Kidney (tissue), 14 donors: ENCODE measurements around the gene FAU. TPM values are rescaled to one million over a fixed set of nuclear protein-coding genes. Genes with fewer than 3 reads are reported as not detected.

ENCODE experiments used
- DNase-seq, 5 donors: peaks; one replicate each; pipeline ENCODE4 v3.0.0-alpha.2; 2013 to 2020
- FAIRE-seq: peaks from 2 replicates; lab custom pipeline; 2012; peaks lifted over from hg19 to GRCh38; lab: Jason Lieb, UNC
- H3K27ac ChIP-seq, 2 donors: one replicate each; pipeline ENCODE4 v1.7.0; 2013; ENCODE audit warnings: low read depth in 2 of 2, low read length in 2 of 2, inconsistent platforms in 1 of 2
- H3K27me3 ChIP-seq: one replicate; pipeline ENCODE4 v1.7.1; 2013; ENCODE audit warnings: low read length, inconsistent platforms; ENCODE audit not compliant: control insufficient read depth, insufficient read depth
- H3K36me3 ChIP-seq, 3 donors: one replicate each; pipeline versions ENCODE4 v1.7.0 to v1.7.1; 2013; ENCODE audit warnings: low read length in 3 of 3, control low read depth in 1 of 3, inconsistent platforms in 1 of 3; ENCODE audit not compliant: insufficient read depth in 3 of 3, control insufficient read depth in 2 of 3
- H3K4me1 ChIP-seq, 3 donors: one replicate each; pipeline versions ENCODE4 v1.7.0 to v1.7.1; 2013; ENCODE audit warnings: low read length in 3 of 3, inconsistent platforms in 1 of 3, low read depth in 1 of 3; ENCODE audit not compliant: control insufficient read depth in 2 of 3, insufficient read depth in 2 of 3
- H3K4me3 ChIP-seq, 3 donors: one replicate each; pipeline versions ENCODE4 v1.7.0 to v1.8.1; 2013; ENCODE audit warnings: low read length in 3 of 3, control low read depth in 1 of 3, inconsistent platforms in 1 of 3
- H3K9ac ChIP-seq, 3 donors: one replicate each; pipeline versions ENCODE4 v1.7.0 to v1.7.1; 2013; ENCODE audit warnings: low read length in 3 of 3, control low read depth in 1 of 3, inconsistent platforms in 1 of 3
- H3K9me3 ChIP-seq, 3 donors: one replicate each; pipeline versions ENCODE4 v1.7.0 to v1.7.1; 2013; ENCODE audit warnings: low read length in 3 of 3, control low read depth in 1 of 3, inconsistent platforms in 1 of 3; ENCODE audit not compliant: control insufficient read depth in 2 of 3, insufficient read depth in 1 of 3
- CTCF ChIP-seq: IDR thresholded peaks from 3 replicates; pipeline ENCODE4 v1.5.1; 2012; ENCODE audit warnings: mild to moderate bottlenecking, moderate library complexity, borderline replicate concordance; ENCODE audit not compliant: insufficient read depth; ENCODE audit errors: extremely low read depth
- intact Hi-C: fragments of 100-400 bp; cut with DNase I; formaldehyde crosslinking; loops from one replicate; pipeline ENCODE4 v1.11.1; 2022
- polyA plus RNA-seq: library from polyadenylated mRNA; stranded (reverse); fragments of 350-450 nt; fragmentation: Illumina TruSeq; extraction: RNeasy Lipid Tissue Mini Kit (QIAGEN cat#74804); gene quantifications from one replicate; pipeline ENCODE4 v1.2.3, GENCODE V29; 2014; ENCODE audit warnings: low read depth, low replicate concordance; ENCODE audit not compliant: insufficient read depth
- total RNA-seq: library from RNA; stranded (reverse); fragmentation: NEBNext Ultra II Directional; extraction: Animal tissue kit (Norgen Biotek cat#: 25700); gene quantifications from one replicate; pipeline ENCODE4 v1.2.1, GENCODE V29; 2021
- donor health status: control.
- donor health status: control.
- donor health status: control.
- donor health status: control.
- donor health status: control.
- donor health status: DM: yes; HTN: yes; CAD: no.
- donor health status: Normal renal cell carcinoma (clear cell type).

FAU gene
- total and polyA plus RNA-seq, 2 donors from 2014 or later = 794 to 927 TPM

GRCh38 chr11:65112546-65113360 lies 9.2 kb downstream of the FAU start:
- H3K36me3 ChIP-seq = peaks cover 0 to 6% (median 0%) of the 10 kb centered on the region in 3 donors
- intact Hi-C loops = no loop called here
- peak overlapping the region in 2 of 3 donors; percentile 46 to 77 for H3K9ac ChIP-seq
- DNase-seq (peak; percentile 65 to 86 (median 74)), FAIRE-seq (no peak)
- H3K4me3 ChIP-seq = peak overlapping the region; percentile 20 to 63 (median 44)
- H3K27me3 ChIP-seq = no peaks in the 10 kb centered on the region
- H3K4me1 ChIP-seq = peaks cover 0 to 43% (median 10%) of the 10 kb centered on the region in 3 donors
- no peaks in the 10 kb centered on the region for H3K9me3 ChIP-seq
- peak overlapping the region; percentile 69 to 72 for H3K27ac ChIP-seq
- TF ChIP-seq CTCF = peak; percentile 72

- FAIRE-seq = peak; percentile 83
- intact Hi-C loops = no loop called here
- Histone ChIP-seq H3K4me3 (peak within 1 kb of the TSS; percentile 44 to 63 (median 47)), H3K27ac (peak within 1 kb of the TSS; percentile 69 to 72), H3K36me3 (peaks cover 0 to 6% (median 0%) of the 10 kb centered on the region in 3 donors), H3K9me3 (no peaks in the 10 kb centered on the region), H3K4me1 (peaks cover 0 to 43% (median 10%) of the 10 kb centered on the region in 3 donors), H3K9ac (peak within 1 kb of the TSS in 2 of 3 donors; percentile 46 to 77), H3K27me3 (no peaks in the 10 kb centered on the region)
- peak; percentile 96 to 99 (median 98) for DNase-seq
- TF ChIP-seq CTCF = no peak
Measured at GRCh38 chr11:65111744-65112545, 10.0 kb downstream of the FAU start, which contains the start of gene TM7SF2. TSS of gene TM7SF2 (plus strand) at chr11:65111872. CDS start at chr11:65112016, 144 bp downstream.

GRCh38 chr11:65111159-65111743 lies 10.7 kb downstream of the FAU start:
- H3K9me3 ChIP-seq = no peaks in the 10 kb centered on the region
- peaks cover 0 to 5% (median 0%) of the 10 kb centered on the region in 3 donors for H3K36me3 ChIP-seq
- intact Hi-C loops = no loop called here
- FAIRE-seq (no peak), DNase-seq (no peak)
- no peak for TF ChIP-seq CTCF
- no peak overlapping the region for H3K27ac ChIP-seq
- H3K4me3 ChIP-seq = no peak overlapping the region
- peaks cover 0 to 39% (median 8%) of the 10 kb centered on the region in 3 donors for H3K4me1 ChIP-seq
- H3K27me3 ChIP-seq = no peaks in the 10 kb centered on the region
- H3K9ac ChIP-seq = no peak overlapping the region
